ENCODE measurements around the gene P2RY2. TPM values are rescaled to one million over a fixed set of nuclear protein-coding genes. Genes with fewer than 3 reads are reported as not detected.

The P2RY2 gene
- total and polyA plus RNA-seq, 9 of the 15 experiments (the other 6 are each of a cell fraction or from before 2014, with no cell fraction given), result not detected

GRCh38 chr11:73198677-73199076 is 19.4 kb upstream of the P2RY2 start:
- Histone ChIP-seq H2AFZ (ENCODE audit: low read depth, low read length) (no peak overlapping the region), H3K79me2 (ENCODE audit: control insufficient read depth, insufficient read depth, low read length) (no peaks in the 10 kb centered on the region), H3K9me3 (replicated peaks; ENCODE audit: control insufficient read depth, insufficient read depth, low read depth, low read length) (no peaks in the 10 kb centered on the region), H3K27ac (ENCODE audit: extremely low read depth, low read depth, low read length) (no peak overlapping the region), H3K4me3 (no peak overlapping the region), H4K20me1 (replicated peaks; ENCODE audit: control insufficient read depth, insufficient read depth, low read length) (no peaks in the 10 kb centered on the region), H3K9ac (ENCODE audit: insufficient read depth in 1 of 2, low read depth in 2 of 2, low read length in 2 of 2) (no peak overlapping the region), H3K27me3 (ENCODE audit: control insufficient read depth in 2 of 2, insufficient read depth in 2 of 2, low read length in 2 of 2) (peaks cover 13 to 34% of the 10 kb centered on the region in 2 experiments), H3K9me1 (ENCODE audit: control insufficient read depth, insufficient read depth, low read length) (no peaks in the 10 kb centered on the region), H3K4me1 (replicated peaks in 1 of 2; ENCODE audit: control insufficient read depth in 2 of 2, insufficient read depth in 2 of 2, low read length in 2 of 2) (peaks cover 10% of the 10 kb centered on the region in 2 experiments; a peak in 4 of 5 replicates), H3K4me2 (ENCODE audit: insufficient read depth, low read length) (no peak overlapping the region), H3K36me3 (ENCODE audit: control insufficient read depth, insufficient read depth, low read length) (no peaks in the 10 kb centered on the region)
- BruUV-seq (replicated peaks), result no TSS peak
- POLR2A ChIA-PET, result interaction anchor here (0.6 to 0.7 kb wide), 2 partner anchors 11 to 1737 kb away, joined by 3 read pairs; no protein-coding TSS in a partner anchor
- CTCF ChIA-PET (ENCODE audit: low intra/inter-chr PET ratio), result no interaction called here
- 26% methylated on average over 3 of the region's 3 CpGs for WGBS (ENCODE audit: insufficient coverage, low coverage, missing lambda C conversion rate)
- DNase-seq (ENCODE audit: extremely low read depth in 1 of 4, low spot score in 3 of 4), result peak in 2 of 4 experiments; percentile 34 to 45
- no peak for FAIRE-seq
- in situ Hi-C loops (cut with MboI), result no loop called here
- ATAC-seq, result no peak
- intact Hi-C loops (cut with micrococcal nuclease), result no loop called here
- TF ChIP-seq FOXK2 (conservative IDR thresholded peaks at IDR 0.05 in 1 of 2, IDR thresholded peaks at IDR 0.05 in 1 of 2; ENCODE audit: low read depth in 2 of 2) (no peak), HMGN3 (IDR thresholded peaks at IDR 0.05; ENCODE audit: borderline replicate concordance, extremely low read depth, insufficient read length, low read depth, low read length) (no peak), SLC30A9 (CRISPR knock-in tag; IDR thresholded peaks at IDR 0.05) (no peak), DDX20 (tag; IDR thresholded peaks at IDR 0.05; ENCODE audit: low read depth) (no peak), ZNF407 (IDR thresholded peaks at IDR 0.05; ENCODE audit: low read depth) (no peak), PKNOX1 (IDR thresholded peaks at IDR 0.05) (0 out of 2 replicates have a peak, but pooled peaks have one; percentile 7), CBFA2T2 (conservative IDR thresholded peaks at IDR 0.05) (no peak), XRCC4 (IDR thresholded peaks at IDR 0.05; ENCODE audit: extremely low read depth, insufficient read depth, insufficient read length) (no peak), RAD51 (IDR thresholded peaks at IDR 0.05; ENCODE audit: borderline replicate concordance, low read depth) (peak; percentile 46; the same call in 1 of the 2 replicates), USF1 (CRISPR knock-in tag; IDR thresholded peaks at IDR 0.05) (peak; percentile 64), TEAD1 (CRISPR knock-in tag; IDR thresholded peaks at IDR 0.05) (peak; percentile 92 to 95), GTF2B (IDR thresholded peaks at IDR 0.05; ENCODE audit: extremely low read depth, insufficient read length) (no peak)

Measured in K562 (cell line).